GM12872 (cell line): ENCODE measurements around the gene BPGM.

ENCODE experiments used
- TF ChIP-seq, protein P1 (sequence below): IDR thresholded peaks from 3 replicates; pipeline ENCODE4 v1.5.1; 2011; ENCODE audit warnings: low read depth, mild to moderate bottlenecking, low read length, moderate library complexity; ENCODE audit not compliant: insufficient read depth

The BPGM gene

DNA sequence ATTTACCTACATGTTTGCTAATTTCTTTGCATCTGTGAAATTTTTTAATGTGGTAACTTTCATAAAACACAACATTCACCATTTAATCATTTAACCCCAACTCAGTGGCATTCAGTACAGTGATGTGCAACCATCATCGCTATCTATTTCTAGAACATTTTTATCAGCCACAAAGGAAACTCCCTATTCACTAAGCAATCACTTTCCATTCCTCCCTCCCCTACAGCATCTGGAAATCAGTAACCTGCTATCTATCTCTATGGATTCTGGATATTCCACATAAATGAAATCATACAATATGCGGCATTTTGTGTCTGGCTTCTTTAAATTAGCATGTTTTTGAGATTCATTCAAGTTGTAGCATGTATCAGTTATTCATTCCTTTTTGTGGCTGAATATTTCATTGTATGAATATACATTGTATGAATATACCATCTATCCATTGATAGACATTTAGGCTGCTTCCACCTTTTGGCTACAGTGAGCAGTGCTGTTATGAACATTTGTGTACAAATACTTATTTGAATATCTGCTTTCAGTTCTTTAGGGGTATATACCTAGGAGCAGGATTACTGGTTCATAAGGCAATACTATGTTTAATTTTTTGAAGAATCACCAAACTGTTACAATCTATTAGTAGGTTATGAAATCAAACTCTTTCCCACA is 19.4 kb upstream of the BPGM start:
- TF ChIP-seq, protein P1, sequence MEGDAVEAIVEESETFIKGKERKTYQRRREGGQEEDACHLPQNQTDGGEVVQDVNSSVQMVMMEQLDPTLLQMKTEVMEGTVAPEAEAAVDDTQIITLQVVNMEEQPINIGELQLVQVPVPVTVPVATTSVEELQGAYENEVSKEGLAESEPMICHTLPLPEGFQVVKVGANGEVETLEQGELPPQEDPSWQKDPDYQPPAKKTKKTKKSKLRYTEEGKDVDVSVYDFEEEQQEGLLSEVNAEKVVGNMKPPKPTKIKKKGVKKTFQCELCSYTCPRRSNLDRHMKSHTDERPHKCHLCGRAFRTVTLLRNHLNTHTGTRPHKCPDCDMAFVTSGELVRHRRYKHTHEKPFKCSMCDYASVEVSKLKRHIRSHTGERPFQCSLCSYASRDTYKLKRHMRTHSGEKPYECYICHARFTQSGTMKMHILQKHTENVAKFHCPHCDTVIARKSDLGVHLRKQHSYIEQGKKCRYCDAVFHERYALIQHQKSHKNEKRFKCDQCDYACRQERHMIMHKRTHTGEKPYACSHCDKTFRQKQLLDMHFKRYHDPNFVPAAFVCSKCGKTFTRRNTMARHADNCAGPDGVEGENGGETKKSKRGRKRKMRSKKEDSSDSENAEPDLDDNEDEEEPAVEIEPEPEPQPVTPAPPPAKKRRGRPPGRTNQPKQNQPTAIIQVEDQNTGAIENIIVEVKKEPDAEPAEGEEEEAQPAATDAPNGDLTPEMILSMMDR: no peak

GRCh38 chr7:134627775-134628153 is 18.9 kb upstream of the BPGM start:
- TF ChIP-seq, protein P1: no peak

- TF ChIP-seq, protein P1: no peak
These were observed 17.2 kb upstream of the BPGM start for GRCh38 chr7:134629445-134629844.

DNA sequence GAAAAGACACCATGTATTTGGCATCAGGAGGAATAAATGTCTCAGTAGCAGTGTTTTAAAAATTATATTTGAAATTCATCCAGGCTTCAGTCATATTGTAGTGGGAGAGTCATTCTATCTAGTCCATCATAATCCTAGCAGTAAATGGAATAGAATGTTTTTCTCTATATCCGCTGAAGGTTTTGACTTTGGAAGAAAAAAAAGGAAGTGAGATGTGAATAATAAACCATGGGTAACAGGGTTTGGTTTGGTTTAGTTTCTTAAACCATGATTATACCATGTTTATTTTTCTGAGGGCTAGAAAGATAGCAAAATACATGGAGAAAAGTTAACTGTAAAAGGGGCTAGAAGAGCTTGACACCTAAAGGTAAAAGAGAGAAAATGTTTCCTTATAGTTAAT is 16.4 kb upstream of the BPGM start:
- TF ChIP-seq, protein P1: no peak

DNA sequence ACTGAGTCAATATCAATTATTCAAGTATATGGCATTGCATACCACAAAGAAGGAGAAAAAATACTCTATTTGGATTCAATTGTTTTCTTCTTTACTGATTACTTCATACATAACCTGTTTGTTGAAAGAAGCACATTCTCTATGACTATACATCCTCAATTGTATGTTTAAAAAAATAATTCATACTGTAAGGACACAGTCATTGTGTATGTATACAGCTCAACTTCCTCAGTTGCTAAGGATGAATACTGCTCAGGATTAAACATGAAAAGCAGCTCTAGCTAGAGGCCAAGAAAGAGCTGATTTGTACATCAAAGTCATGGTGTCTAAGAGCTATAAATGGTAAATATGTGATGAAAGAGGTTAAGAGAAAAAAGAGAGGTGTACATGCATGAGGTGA is 15.8 kb upstream of the BPGM start:
- TF ChIP-seq, protein P1: no peak

DNA sequence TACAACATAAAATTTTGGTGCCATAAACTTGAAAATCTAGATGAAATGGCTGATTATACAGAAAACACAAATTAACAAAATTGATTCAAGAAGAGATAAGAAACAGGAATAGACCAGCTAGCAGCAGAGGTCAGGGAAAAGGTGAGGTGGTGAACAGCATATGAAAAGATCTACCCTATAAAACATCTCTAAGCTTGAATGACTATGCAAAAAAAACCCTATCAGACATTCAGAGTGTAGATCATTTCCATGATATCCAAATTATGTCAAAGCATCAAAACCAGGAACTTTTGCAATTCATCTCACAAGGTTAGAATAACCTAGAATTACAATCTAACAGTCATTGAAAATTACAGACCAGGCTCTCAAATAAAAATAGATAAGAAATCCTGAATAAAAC is 14.6 kb upstream of the BPGM start:
- TF ChIP-seq, protein P1: no peak

GRCh38 chr7:134632937-134633540 is 13.6 kb upstream of the BPGM start:
- TF ChIP-seq, protein P1: peak; percentile 67
